ENCODE measurements around the gene COIL.

DNA sequence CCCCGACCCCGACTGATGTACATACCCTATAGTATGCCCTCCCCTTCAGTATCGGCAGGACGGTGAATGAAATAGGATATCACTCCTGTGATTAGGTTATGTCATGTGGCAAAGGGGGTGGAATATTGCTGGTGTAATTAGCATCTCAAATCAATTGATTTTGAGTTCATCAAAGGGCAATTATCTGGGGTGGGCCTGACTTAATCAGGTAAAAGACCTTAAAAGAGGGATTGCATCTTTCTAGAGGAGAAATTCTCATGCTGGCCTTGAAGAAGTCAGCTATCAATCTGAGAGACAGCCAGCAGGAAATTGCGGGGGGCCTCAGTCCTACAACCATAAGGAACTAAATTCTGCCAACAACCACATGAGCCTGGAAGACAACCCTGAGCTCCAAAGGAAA, 57.3 kb downstream of the COIL start:
- TF ChIP-seq, protein P1, sequence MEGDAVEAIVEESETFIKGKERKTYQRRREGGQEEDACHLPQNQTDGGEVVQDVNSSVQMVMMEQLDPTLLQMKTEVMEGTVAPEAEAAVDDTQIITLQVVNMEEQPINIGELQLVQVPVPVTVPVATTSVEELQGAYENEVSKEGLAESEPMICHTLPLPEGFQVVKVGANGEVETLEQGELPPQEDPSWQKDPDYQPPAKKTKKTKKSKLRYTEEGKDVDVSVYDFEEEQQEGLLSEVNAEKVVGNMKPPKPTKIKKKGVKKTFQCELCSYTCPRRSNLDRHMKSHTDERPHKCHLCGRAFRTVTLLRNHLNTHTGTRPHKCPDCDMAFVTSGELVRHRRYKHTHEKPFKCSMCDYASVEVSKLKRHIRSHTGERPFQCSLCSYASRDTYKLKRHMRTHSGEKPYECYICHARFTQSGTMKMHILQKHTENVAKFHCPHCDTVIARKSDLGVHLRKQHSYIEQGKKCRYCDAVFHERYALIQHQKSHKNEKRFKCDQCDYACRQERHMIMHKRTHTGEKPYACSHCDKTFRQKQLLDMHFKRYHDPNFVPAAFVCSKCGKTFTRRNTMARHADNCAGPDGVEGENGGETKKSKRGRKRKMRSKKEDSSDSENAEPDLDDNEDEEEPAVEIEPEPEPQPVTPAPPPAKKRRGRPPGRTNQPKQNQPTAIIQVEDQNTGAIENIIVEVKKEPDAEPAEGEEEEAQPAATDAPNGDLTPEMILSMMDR (IDR thresholded peaks at IDR 0.05; ENCODE audit: low read depth, low read length, missing input control) = no peak
- TF ChIP-seq, protein P2, sequence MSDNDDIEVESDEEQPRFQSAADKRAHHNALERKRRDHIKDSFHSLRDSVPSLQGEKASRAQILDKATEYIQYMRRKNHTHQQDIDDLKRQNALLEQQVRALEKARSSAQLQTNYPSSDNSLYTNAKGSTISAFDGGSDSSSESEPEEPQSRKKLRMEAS (IDR thresholded peaks at IDR 0.05) = no peak
- TF ChIP-seq FOXA1 (IDR thresholded peaks at IDR 0.05) = no peak
- no peak for TF ChIP-seq YY1 (IDR thresholded peaks at IDR 0.05)
- TF ChIP-seq HNF4G (IDR thresholded peaks at IDR 0.05) = no peak
- TF ChIP-seq, protein P3, sequence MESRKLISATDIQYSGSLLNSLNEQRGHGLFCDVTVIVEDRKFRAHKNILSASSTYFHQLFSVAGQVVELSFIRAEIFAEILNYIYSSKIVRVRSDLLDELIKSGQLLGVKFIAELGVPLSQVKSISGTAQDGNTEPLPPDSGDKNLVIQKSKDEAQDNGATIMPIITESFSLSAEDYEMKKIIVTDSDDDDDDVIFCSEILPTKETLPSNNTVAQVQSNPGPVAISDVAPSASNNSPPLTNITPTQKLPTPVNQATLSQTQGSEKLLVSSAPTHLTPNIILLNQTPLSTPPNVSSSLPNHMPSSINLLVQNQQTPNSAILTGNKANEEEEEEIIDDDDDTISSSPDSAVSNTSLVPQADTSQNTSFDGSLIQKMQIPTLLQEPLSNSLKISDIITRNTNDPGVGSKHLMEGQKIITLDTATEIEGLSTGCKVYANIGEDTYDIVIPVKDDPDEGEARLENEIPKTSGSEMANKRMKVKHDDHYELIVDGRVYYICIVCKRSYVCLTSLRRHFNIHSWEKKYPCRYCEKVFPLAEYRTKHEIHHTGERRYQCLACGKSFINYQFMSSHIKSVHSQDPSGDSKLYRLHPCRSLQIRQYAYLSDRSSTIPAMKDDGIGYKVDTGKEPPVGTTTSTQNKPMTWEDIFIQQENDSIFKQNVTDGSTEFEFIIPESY (IDR thresholded peaks at IDR 0.05) = no peak
- no peak for TF ChIP-seq RXRA (IDR thresholded peaks at IDR 0.05)
- no peak for TF ChIP-seq GABPA (IDR thresholded peaks at IDR 0.05 in 1 of 2, conservative IDR thresholded peaks at IDR 0.05 in 1 of 2)
- TF ChIP-seq SP1 (IDR thresholded peaks at IDR 0.05) = no peak
